ENCODE results near the gene SNTA1. TPM values are rescaled to one million over a fixed set of nuclear protein-coding genes. Genes with fewer than 3 reads are reported as not detected.

Gene SNTA1
- total and polyA plus RNA-seq, 2 of the 13 experiments (the other 11 are each of a cell fraction or from before 2014, with no cell fraction given), result 16.4 to 18.3 TPM

DNA sequence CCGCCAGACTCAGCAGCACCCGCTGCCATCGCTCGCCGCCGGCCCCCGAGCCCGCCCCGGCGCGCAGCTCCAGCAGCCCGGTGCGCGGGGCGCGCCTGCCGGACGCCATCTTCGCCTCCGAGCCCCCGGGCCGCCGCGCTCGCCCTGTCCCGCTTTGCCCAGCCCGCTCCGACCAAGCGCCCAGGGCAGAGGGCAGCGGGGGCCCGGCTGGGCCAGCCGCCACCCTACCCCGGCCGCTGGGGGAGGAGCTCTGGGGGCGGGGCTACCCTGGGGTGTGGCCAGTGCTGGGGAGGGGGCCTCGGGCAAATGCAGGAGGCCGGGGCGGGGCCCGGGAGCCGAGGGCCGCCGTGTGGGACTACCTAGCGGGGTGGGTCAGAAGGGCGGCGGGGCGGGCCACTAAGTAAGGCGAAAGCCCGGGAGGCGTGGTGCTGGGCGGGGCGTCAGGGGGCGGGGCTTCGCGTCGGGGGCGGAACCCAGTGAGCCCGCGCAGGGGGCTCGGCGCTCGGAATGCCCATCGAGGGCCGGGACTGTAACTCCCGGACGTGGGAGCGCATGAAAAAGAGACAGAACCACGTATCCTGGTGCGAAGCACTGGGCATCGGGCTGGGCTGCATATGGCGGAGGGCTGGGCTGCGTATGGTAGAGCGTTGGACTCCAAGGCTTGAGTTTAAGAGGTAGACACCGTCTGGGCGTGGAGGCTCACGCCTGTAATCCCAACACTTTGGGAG is at the start of gene SNTA1 (continued):
- TF ChIP-seq CREB1 (IDR thresholded peaks at IDR 0.05), result 0 out of 2 replicates have a peak, but pooled peaks have one; percentile 5
- TF ChIP-seq CREB1 (CRISPR knock-in tag; IDR thresholded peaks at IDR 0.05), result no peak
- TF ChIP-seq STAT6 (CRISPR knock-in tag; IDR thresholded peaks at IDR 0.05; ENCODE audit: borderline replicate concordance), result no peak
- TF ChIP-seq ZNF44 (CRISPR knock-in tag; IDR thresholded peaks at IDR 0.05), result peak; percentile 97
- peak; percentile 80; the same call in 1 of the 2 replicates for TF ChIP-seq ZNF232 (CRISPR knock-in tag; IDR thresholded peaks at IDR 0.05; ENCODE audit: borderline replicate concordance)
- TF ChIP-seq, protein P1, sequence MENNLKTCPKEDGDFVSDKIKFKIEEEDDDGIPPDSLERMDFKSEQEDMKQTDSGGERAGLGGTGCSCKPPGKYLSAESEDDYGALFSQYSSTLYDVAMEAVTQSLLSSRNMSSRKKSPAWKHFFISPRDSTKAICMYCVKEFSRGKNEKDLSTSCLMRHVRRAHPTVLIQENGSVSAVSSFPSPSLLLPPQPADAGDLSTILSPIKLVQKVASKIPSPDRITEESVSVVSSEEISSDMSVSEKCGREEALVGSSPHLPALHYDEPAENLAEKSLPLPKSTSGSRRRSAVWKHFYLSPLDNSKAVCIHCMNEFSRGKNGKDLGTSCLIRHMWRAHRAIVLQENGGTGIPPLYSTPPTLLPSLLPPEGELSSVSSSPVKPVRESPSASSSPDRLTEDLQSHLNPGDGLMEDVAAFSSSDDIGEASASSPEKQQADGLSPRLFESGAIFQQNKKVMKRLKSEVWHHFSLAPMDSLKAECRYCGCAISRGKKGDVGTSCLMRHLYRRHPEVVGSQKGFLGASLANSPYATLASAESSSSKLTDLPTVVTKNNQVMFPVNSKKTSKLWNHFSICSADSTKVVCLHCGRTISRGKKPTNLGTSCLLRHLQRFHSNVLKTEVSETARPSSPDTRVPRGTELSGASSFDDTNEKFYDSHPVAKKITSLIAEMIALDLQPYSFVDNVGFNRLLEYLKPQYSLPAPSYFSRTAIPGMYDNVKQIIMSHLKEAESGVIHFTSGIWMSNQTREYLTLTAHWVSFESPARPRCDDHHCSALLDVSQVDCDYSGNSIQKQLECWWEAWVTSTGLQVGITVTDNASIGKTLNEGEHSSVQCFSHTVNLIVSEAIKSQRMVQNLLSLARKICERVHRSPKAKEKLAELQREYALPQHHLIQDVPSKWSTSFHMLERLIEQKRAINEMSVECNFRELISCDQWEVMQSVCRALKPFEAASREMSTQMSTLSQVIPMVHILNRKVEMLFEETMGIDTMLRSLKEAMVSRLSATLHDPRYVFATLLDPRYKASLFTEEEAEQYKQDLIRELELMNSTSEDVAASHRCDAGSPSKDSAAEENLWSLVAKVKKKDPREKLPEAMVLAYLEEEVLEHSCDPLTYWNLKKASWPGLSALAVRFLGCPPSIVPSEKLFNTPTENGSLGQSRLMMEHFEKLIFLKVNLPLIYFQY (CRISPR knock-in tag; IDR thresholded peaks at IDR 0.05; ENCODE audit: borderline replicate concordance), result no peak
- TF ChIP-seq MYNN (CRISPR knock-in tag; IDR thresholded peaks at IDR 0.05; ENCODE audit: low read depth), result no peak
- TF ChIP-seq CEBPB (IDR thresholded peaks at IDR 0.05; ENCODE audit: borderline replicate concordance, low read depth, low read length), result no peak
- TF ChIP-seq SALL2 (CRISPR knock-in tag; IDR thresholded peaks at IDR 0.05), result no peak
- no peak for TF ChIP-seq ZNF446 (CRISPR knock-in tag; IDR thresholded peaks at IDR 0.05)
- no peak for TF ChIP-seq NR2C2 (CRISPR knock-in tag; IDR thresholded peaks at IDR 0.05; ENCODE audit: borderline replicate concordance)
- no peak for TF ChIP-seq ZBTB37 (CRISPR knock-in tag; IDR thresholded peaks at IDR 0.05)
- no peak for TF ChIP-seq SIN3B (IDR thresholded peaks at IDR 0.05; ENCODE audit: low read length)
- TF ChIP-seq PHF8 (CRISPR knock-in tag; IDR thresholded peaks at IDR 0.05), result no peak; the same call in 1 of the 2 replicates
- no peak for TF ChIP-seq ZNF570 (CRISPR knock-in tag; IDR thresholded peaks at IDR 0.05; ENCODE audit: borderline replicate concordance)
- TF ChIP-seq SMARCE1 (IDR thresholded peaks at IDR 0.05; ENCODE audit: borderline replicate concordance), result no peak
- no peak for TF ChIP-seq SKI (IDR thresholded peaks at IDR 0.05; ENCODE audit: partially characterized antibody)
- no peak for TF ChIP-seq ZNF224 (CRISPR knock-in tag; IDR thresholded peaks at IDR 0.05)
- no peak for TF ChIP-seq GABPA (IDR thresholded peaks at IDR 0.05; ENCODE audit: low read depth, low read length)
- no peak for TF ChIP-seq GABPA (CRISPR knock-in tag; IDR thresholded peaks at IDR 0.05; ENCODE audit: low read depth)
- TF ChIP-seq ZNF720 (CRISPR knock-in tag; IDR thresholded peaks at IDR 0.05), result no peak
- TF ChIP-seq ZFP82 (CRISPR knock-in tag; IDR thresholded peaks at IDR 0.05; ENCODE audit: borderline replicate concordance), result no peak; the same call in 1 of the 2 replicates
- no peak for TF ChIP-seq HNF4G (IDR thresholded peaks at IDR 0.05; ENCODE audit: borderline replicate concordance, low read depth, low read length)
- TF ChIP-seq HNF4G (CRISPR knock-in tag; IDR thresholded peaks at IDR 0.05; ENCODE audit: borderline replicate concordance, low read depth), result no peak
